HepG2 (cell line): ENCODE measurements around the gene TRIO.

Experiments used
- CTCF ChIP-seq: sonication (generic); formaldehyde crosslinking; IDR thresholded peaks from 2 replicates; pipeline ENCODE4 v1.5.0; 2020; ENCODE audit warnings: mild to moderate bottlenecking, missing genetic modification reagents, moderate library complexity
- FOXK2 ChIP-seq: fragments of 450-650 bp; IDR thresholded peaks from 2 replicates; pipeline ENCODE4 v1.6.1; 2016
- MLX ChIP-seq: IDR thresholded peaks from 2 replicates; pipeline ENCODE4 v1.6.1; 2016
- NFE2L2 ChIP-seq: fragments of 150-350 bp; IDR thresholded peaks from 2 replicates; pipeline ENCODE4 v1.6.1; 2014; ENCODE audit warnings: low read length
- THAP7 ChIP-seq: sonication (generic); formaldehyde crosslinking; IDR thresholded peaks from 2 replicates; pipeline ENCODE4 v1.8.1; 2023; ENCODE audit warnings: mild to moderate bottlenecking, missing genetic modification reagents
- ZNF138 ChIP-seq: sonication (generic); formaldehyde crosslinking; IDR thresholded peaks from 2 replicates; pipeline ENCODE4 v1.5.0; 2020; ENCODE audit warnings: mild to moderate bottlenecking, low read depth, missing genetic modification reagents
- ZNF441 ChIP-seq: sonication (generic); formaldehyde crosslinking; IDR thresholded peaks from 2 replicates; pipeline ENCODE4 v1.7.0; 2021; ENCODE audit warnings: missing genetic modification reagents, borderline replicate concordance
- ZNF770 ChIP-seq: sonication (generic); formaldehyde crosslinking; IDR thresholded peaks from 2 replicates; pipeline ENCODE4 v1.5.0; 2020; ENCODE audit warnings: mild to moderate bottlenecking, missing genetic modification reagents

DNA sequence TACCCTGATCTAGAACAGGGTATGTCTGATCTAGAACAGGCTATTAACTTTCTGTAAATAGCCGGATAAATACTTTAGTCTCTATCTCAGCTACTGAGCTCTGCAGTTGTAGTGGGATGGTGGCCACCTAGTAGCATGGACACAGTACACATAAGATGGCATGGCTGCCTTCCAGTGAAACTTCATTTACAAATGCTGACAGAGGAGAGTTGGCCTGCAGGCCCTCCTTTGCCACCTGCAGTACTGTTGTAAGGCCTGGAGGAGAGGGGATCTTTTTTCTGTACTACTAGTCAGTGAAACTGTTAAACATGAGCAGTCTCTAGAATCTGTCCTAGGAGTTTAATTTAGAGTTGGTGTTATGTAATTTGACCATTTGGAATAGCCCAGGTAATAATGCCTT lies 86.0 kb downstream of the TRIO start:
- TF ChIP-seq NFE2L2 (no peak), FOXK2 (no peak), ZNF770 (CRISPR knock-in tag) (no peak), THAP7 (CRISPR knock-in tag) (no peak), MLX (CRISPR knock-in tag) (no peak), ZNF138 (CRISPR knock-in tag) (no peak), CTCF (no peak), ZNF441 (CRISPR knock-in tag) (no peak)
